Neural crest cell (in vitro differentiated cells): ENCODE data around the gene AHNAK2. TPM values are rescaled to one million over a fixed set of nuclear protein-coding genes. Genes with fewer than 3 reads are reported as not detected.
A peak's percentile ranks its signal among the peaks of the same experiment; 100 is the strongest.

ENCODE experiments used
- DNase-seq: peaks from one replicate; pipeline ENCODE4 v3.0.0; 2021; ENCODE audit warnings: low read depth, mixed read lengths, low spot score
- H3K27ac Mint-ChIP-seq: one replicate; pipeline ENCODE4 v1.8.0; 2021; ENCODE audit warnings: mild to moderate bottlenecking, mixed read lengths; ENCODE audit not compliant: unreplicated experiment
- H3K27me3 Mint-ChIP-seq: 2 replicates; pipeline ENCODE4 v1.8.0; 2021; ENCODE audit warnings: low read depth, mild to moderate bottlenecking, mixed read lengths
- H3K36me3 Mint-ChIP-seq: 2 replicates; pipeline ENCODE4 v1.8.0; 2021; ENCODE audit warnings: low read depth, mild to moderate bottlenecking, mixed read lengths
- H3K4me1 Mint-ChIP-seq: 2 replicates; pipeline ENCODE4 v1.8.0; 2021; ENCODE audit warnings: mixed read lengths
- H3K4me3 Mint-ChIP-seq: one replicate; pipeline ENCODE4 v1.8.0; 2021; ENCODE audit warnings: mild to moderate bottlenecking, mixed read lengths
- H3K9me3 Mint-ChIP-seq: 2 replicates; pipeline ENCODE4 v1.8.0; 2021; ENCODE audit warnings: mixed read lengths
- CTCF ChIP-seq: fragments of 200-600 bp; sonication (generic); conservative IDR thresholded peaks from 2 replicates; pipeline ENCODE4 v1.5.0; 2021; ENCODE audit warnings: antibody characterized with exemption, mild to moderate bottlenecking
- total RNA-seq: library from RNA; stranded (reverse); gene quantifications from 2 replicates; pipeline ENCODE4 v1.2.1, GENCODE V29; 2021

The AHNAK2 gene
- total RNA-seq, 1 donor from 2014 or later, result 1.4 TPM

- no peaks in the 10 kb centered on the region for H3K36me3 Mint-ChIP-seq
- no peak for DNase-seq
- H3K27me3 Mint-ChIP-seq, result peaks cover 38% of the 10 kb centered on the region
- H3K27ac Mint-ChIP-seq, result no peak overlapping the region
- peak overlapping the region; percentile 81 for H3K4me3 Mint-ChIP-seq
- no peak for TF ChIP-seq CTCF
- H3K4me1 Mint-ChIP-seq, result peaks cover 11% of the 10 kb centered on the region
- no peaks in the 10 kb centered on the region for H3K9me3 Mint-ChIP-seq
Observed at GRCh38 chr14:104975481-104976197, 2.5 kb downstream of the AHNAK2 start.

GRCh38 chr14:104974665-104975390 lies 3.3 kb downstream of the AHNAK2 start:
- no peaks in the 10 kb centered on the region for H3K36me3 Mint-ChIP-seq
- no peak for TF ChIP-seq CTCF
- no peak overlapping the region for H3K4me3 Mint-ChIP-seq
- peaks cover 35% of the 10 kb centered on the region for H3K27me3 Mint-ChIP-seq
- peaks cover 11% of the 10 kb centered on the region for H3K4me1 Mint-ChIP-seq
- H3K9me3 Mint-ChIP-seq, result no peaks in the 10 kb centered on the region
- no peak for DNase-seq
- H3K27ac Mint-ChIP-seq, result no peak overlapping the region

GRCh38 chr14:104974146-104974541 lies 4.0 kb downstream of the AHNAK2 start:
- Mint-ChIP-seq H3K27me3 (peaks cover 30% of the 10 kb centered on the region), H3K4me1 (peaks cover 11% of the 10 kb centered on the region), H3K4me3 (no peak overlapping the region), H3K36me3 (no peaks in the 10 kb centered on the region), H3K9me3 (no peaks in the 10 kb centered on the region), H3K27ac (no peak overlapping the region)
- no peak for DNase-seq
- TF ChIP-seq CTCF, result no peak

GRCh38 chr14:104973385-104974145 lies 4.6 kb downstream of the AHNAK2 start:
- no peak overlapping the region for H3K4me3 Mint-ChIP-seq
- H3K9me3 Mint-ChIP-seq, result no peaks in the 10 kb centered on the region
- peaks cover 11% of the 10 kb centered on the region for H3K4me1 Mint-ChIP-seq
- H3K27me3 Mint-ChIP-seq, result peaks cover 28% of the 10 kb centered on the region
- no peak for TF ChIP-seq CTCF
- no peak overlapping the region for H3K27ac Mint-ChIP-seq
- H3K36me3 Mint-ChIP-seq, result no peaks in the 10 kb centered on the region
- no peak for DNase-seq

GRCh38 chr14:104973135-104973384 lies 5.1 kb downstream of the AHNAK2 start:
- Mint-ChIP-seq H3K36me3 (no peaks in the 10 kb centered on the region), H3K9me3 (no peaks in the 10 kb centered on the region), H3K4me1 (peaks cover 11% of the 10 kb centered on the region), H3K27me3 (peaks cover 26% of the 10 kb centered on the region), H3K27ac (no peak overlapping the region), H3K4me3 (no peak overlapping the region)
- no peak for DNase-seq
- TF ChIP-seq CTCF, result no peak
